Mononuclear cell (primary cell): ENCODE measurements around the gene IQCE. TPM values are rescaled to one million over a fixed set of nuclear protein-coding genes. Genes with fewer than 3 reads are reported as not detected.

Experiments used
- H3K27me3 ChIP-seq: 2 replicates; pipeline ENCODE4 v1.6.0; 2011; ENCODE audit warnings: low read length, control low read depth; ENCODE audit not compliant: insufficient read depth
- H3K4me1 ChIP-seq: 2 replicates; pipeline ENCODE4 v1.5.1; 2011; ENCODE audit warnings: mild to moderate bottlenecking, low read length, control low read depth; ENCODE audit not compliant: insufficient read depth
- H3K4me3 ChIP-seq: 2 replicates; pipeline ENCODE4 v1.5.1; 2011; ENCODE audit warnings: mild to moderate bottlenecking, low read length, moderate library complexity
- H3K9me3 ChIP-seq: 2 replicates; pipeline ENCODE4 v1.5.1; 2011; ENCODE audit warnings: low read depth, mild to moderate bottlenecking, control low read depth, low read length
- total RNA-seq: library from RNA; depleted of rRNA; stranded (reverse); fragments of >200 nt; gene quantifications from one replicate; pipeline ENCODE4 v1.2.3, GENCODE V29; 2012

IQCE gene
- total RNA-seq, 1 donor = 2.7 TPM

DNA sequence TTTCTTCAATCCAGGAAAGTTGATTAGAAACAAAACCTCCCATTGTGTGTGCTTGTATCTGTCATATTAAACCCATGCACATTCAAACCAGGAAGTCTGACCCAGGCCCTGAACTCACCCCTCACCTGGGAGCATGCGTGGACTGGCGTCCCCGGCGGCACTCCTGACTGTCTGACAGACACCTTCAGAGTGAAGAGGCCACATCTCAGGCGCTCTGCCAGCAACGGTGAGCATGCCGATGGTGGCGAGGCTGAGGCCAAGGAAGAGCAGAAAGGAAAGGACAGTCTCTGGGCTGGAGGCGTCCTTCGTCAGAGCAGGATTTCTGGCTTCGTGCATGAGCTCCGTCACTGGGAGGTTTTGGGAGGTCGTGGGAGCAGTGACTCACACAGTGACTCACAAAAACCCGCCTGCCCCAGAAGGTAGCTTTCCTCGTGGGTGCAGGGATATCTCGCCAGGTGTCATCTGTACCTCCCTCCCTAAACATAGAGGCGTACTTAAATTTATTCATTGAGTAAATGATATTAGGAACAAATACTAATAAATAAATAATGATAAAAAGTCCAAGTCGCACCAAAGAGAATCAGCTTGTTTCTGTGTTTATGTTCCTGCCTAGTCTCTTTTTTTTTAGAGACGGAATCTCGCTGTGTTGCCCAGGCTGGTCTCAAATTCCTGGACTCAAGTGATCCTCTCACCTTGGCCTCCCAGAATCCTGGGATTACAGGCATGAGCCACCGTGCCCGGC is 13.5 kb downstream of the IQCE start:
- Histone ChIP-seq H3K9me3 (no peaks in the 10 kb centered on the region), H3K4me3 (no peak overlapping the region), H3K27me3 (no peaks in the 10 kb centered on the region), H3K4me1 (peaks cover 12% of the 10 kb centered on the region)

DNA sequence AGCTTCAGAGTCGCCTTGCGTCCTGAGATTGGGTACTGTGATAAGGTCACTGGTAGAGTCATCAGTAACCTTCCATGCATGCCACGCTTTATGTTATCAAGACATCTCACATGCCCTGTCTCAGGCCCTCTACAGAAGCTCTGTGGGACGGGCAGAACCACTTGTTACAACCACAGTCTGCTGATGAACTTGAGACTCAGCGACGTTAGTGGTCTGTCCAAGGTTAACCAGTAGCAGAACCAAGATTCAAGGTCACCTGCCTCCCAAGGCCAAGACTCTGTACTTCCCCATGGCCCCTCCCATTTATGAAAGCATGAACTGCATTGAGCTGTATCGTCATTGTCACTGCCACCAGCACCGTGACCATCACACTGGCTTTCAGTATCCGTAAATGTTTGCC is 15.0 kb downstream of the IQCE start:
- H3K4me3 ChIP-seq = no peak overlapping the region
- no peaks in the 10 kb centered on the region for H3K9me3 ChIP-seq
- H3K4me1 ChIP-seq = no peaks in the 10 kb centered on the region
- H3K27me3 ChIP-seq = no peaks in the 10 kb centered on the region

DNA sequence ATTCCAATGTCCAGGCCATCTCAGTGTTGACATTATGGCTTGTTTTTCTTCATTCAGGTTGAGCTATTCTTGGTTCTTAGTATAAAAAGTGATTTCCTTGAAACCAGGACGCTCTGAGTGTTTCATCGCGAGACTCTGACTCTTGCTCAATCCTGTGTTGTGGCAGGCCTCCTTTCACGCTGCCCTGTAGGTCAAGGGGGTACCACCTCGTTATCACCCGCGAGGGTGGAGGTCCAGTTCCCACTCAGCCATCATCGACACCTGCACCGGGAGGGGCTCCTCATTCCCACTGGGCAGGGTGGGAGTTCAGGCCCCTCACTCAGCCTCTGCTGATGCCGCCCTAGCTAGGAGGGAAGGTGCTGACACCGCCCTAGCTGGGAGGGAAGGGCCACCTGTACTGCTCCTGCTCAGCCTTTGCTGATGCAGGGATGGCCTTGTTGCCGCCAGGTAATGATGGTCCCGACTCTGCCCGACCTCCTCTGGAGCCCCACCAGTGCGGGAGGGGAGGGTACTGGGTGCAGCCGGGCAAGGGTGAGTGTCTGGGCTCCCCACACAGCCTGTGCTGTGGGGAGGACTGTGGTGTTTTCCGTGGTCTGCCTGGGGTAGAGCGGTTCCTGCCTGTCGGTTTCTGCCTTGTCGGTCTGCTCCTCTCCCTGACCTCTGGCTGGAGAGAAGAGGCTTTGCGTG is 16.4 kb downstream of the IQCE start:
- Histone ChIP-seq H3K4me3 (no peak overlapping the region), H3K9me3 (no peaks in the 10 kb centered on the region), H3K4me1 (no peaks in the 10 kb centered on the region), H3K27me3 (no peaks in the 10 kb centered on the region)

DNA sequence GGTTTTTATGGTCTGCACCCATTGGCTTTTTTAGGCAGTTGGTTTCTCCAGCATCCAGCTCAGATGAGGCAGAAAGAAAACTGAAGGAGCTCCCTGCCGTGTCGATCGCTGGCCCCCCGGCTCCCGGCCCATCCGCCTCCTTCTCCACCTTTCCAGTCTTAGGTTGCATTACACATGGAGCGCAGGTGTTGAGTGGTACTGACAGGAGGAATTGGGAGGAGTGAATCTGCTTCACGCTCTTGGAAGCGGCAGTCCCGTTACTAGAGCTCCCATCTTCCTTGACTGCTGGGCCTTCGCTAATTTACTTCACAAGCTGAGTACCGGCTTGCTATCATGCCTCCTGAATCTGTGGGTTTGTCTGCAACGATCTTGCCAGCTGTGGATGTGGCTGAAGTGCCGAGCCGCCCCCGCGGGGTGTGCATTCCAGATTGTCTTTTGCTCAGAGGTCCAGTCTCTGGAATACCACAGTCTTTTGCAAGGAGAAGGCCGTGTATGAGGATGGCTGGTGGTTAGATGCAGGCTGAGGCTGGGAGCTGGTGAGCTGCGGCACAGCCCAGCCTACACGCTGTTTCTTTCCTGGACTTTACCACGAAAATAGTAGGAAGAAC is 17.1 kb downstream of the IQCE start:
- Histone ChIP-seq H3K27me3 (no peaks in the 10 kb centered on the region), H3K4me3 (no peak overlapping the region), H3K4me1 (no peaks in the 10 kb centered on the region), H3K9me3 (no peaks in the 10 kb centered on the region)

DNA sequence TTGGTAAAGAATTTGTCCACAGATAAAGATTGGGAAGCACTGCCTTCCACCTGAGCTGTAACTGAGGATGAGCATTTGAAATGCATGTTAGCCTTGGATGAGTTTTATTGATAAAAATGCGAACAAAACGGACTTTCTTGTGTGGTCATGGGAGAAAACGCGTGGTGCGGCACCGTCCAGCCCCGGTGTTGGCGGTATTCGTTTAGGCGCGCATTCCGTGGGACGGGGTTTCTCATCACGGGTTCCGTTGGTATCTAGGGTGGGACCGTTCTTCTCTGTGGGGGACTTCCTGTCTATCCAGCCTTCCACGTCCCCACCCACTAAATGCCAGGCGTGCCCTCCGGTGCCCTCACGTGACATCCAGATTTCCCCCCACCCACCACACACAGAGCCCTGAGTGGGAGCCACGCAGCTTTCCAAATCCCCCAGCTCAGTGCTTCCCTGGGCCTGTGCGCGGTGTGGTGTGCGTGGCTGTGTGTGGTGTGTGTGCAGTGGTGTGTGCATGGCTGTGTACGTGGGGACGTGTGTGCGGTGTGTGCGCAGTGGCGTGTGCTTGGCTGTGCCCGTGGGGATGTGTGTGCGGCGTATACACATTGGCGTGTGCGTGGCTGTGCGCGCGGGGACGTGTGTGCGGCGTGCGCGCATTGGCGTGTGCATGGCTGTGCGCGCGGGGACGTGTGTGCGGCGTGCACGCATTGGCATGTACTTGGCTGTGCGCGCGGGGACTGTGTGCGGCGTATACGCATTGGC is 18.1 kb downstream of the IQCE start:
- Histone ChIP-seq H3K4me3 (no peak overlapping the region), H3K27me3 (no peaks in the 10 kb centered on the region), H3K4me1 (no peaks in the 10 kb centered on the region), H3K9me3 (no peaks in the 10 kb centered on the region)

DNA sequence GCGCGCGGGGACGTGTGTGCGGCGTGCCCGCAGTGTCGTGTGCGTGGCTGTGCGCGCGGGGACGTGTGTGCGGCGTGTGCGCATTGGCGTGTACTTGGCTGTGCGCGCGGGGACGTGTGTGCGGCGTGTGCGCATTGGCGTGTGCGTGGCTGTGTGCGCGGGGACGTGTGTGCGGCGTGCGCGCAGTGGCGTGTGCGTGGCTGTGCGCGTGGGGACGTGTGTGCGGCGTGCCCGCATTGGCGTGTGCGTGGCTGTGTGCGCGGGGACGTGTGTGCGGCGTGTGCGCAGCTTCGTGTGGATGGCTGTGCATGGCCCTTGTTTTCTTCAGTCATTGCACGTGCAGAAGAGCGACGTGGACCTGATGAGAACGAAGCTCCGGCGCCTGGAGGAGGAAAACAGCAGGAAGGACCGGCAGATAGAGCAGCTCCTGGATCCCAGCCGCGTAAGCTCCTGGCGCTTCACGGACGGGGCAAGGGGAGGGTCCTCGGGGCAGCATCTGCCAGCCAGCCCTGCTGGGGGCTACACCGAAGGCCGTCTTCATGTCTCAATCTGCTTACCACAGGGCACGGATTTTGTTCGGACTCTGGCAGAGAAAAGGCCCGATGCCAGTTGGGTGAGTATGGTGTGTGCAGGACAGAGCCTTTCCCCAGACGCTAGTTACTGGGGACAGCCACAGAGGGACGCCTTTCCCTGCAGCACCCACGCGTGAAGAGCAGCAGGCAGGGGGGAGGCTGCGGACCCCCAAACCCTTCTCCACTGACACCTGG is 19.3 kb downstream of the IQCE start:
- no peak overlapping the region for H3K4me3 ChIP-seq
- no peaks in the 10 kb centered on the region for H3K4me1 ChIP-seq
- no peaks in the 10 kb centered on the region for H3K9me3 ChIP-seq
- no peaks in the 10 kb centered on the region for H3K27me3 ChIP-seq

GRCh38 chr7:2580636-2581035 is 21.9 kb downstream of the IQCE start:
- H3K4me3 ChIP-seq = no peak overlapping the region

DNA sequence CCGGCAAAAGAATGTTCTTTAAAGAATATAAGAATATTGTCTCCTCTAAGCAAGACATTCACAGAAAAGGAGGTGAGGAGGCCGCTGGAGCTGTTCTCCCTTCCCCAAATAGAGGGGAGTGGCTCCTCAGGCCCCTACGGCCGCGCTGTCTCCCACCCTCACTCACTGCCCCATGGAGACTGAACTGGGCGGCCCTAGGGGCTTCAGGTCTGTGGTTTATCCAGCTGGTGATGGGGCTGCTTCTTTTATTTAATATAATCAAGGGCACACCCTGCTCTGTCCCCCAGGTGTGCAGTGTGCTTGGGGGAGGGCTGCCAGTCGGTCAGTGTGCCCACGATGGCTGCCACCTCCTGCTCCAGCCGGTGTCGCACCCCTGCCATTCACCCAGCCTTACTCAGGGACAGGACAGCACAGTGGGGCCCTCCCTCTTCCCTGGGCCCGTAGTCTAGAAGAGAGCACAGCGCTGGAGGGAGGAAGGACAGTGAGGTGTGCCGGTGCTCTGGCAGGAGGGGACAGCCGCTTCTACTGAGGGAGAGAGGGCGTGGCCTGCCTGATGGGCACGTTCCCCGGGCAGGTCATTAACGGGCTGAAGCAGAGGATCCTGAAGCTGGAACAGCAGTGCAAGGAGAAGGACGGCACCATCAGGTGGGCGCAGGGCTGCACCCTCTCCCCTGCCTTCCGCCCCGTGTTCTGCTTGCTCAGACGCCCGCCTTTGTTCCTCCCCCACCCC is 23.4 kb downstream of the IQCE start:
- H3K4me3 ChIP-seq = no peak overlapping the region
- no peaks in the 10 kb centered on the region for H3K4me1 ChIP-seq
- no peaks in the 10 kb centered on the region for H3K9me3 ChIP-seq
- H3K27me3 ChIP-seq = no peaks in the 10 kb centered on the region

More at GRCh38 chr7:2580636-2581035, 21.9 kb downstream of the IQCE start:
- no peaks in the 10 kb centered on the region for H3K4me1 ChIP-seq
- no peaks in the 10 kb centered on the region for H3K9me3 ChIP-seq
- no peaks in the 10 kb centered on the region for H3K27me3 ChIP-seq

- H3K4me1 ChIP-seq = no peaks in the 10 kb centered on the region
- H3K27me3 ChIP-seq = no peaks in the 10 kb centered on the region
- H3K9me3 ChIP-seq = no peaks in the 10 kb centered on the region
- H3K4me3 ChIP-seq = no peak overlapping the region
Observed at GRCh38 chr7:2583798-2584580, 25.2 kb downstream of the IQCE start.

DNA sequence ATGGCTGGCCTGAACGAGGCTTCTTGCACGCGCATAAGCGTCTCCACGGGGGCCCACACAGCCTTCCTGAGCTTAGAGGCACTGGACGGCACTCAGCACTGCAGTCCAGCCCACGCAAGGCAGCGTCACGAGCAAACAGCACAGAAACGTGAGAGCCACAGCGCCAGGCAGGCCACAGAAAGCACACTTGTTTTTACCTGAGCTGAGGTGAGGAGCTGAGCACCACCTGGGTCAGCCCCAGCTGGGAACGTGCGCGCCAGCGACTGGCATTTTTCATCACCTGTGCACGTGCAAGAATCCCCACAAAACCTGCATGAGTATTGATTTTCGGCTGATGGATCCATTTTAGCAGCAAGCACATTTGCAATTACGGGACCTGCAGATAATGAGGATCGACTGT is 26.7 kb downstream of the IQCE start:
- H3K27me3 ChIP-seq = no peaks in the 10 kb centered on the region
- H3K4me1 ChIP-seq = no peaks in the 10 kb centered on the region
- H3K4me3 ChIP-seq = no peak overlapping the region
- no peaks in the 10 kb centered on the region for H3K9me3 ChIP-seq

DNA sequence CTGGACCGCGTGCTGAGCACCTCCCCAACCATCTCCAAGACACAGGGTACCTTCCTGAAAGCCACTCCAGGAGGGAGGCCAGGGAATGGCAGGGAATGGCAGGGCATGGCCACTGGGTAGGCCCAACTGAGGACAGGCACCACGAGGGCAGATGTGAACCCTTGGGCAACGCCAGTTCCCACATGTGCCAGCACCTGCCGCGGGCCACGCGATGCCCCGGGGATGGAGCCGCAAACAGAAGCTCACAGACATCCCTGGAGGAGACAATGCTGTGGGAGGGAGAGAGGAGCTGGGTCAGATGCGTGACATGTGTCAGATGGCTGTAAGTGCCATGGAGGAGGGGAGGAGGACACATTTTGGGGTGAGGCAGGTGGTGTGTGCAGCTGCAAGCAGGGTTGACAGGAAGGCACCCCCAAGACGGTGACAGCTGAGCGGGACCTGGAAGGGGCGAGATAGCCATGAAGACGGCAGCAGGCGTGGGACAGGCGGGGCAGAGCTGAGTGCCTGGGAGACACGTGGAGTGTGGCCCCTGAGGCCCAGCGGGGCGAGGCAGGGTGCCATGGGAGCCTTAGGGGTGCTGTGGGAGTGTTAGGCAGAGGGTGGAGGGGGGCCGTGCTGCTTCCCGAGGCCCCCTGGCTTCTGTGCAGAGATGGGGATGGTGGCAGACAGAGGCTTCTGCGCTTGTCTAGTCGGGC is 27.7 kb downstream of the IQCE start:
- Histone ChIP-seq H3K9me3 (no peaks in the 10 kb centered on the region), H3K4me3 (no peak overlapping the region), H3K27me3 (no peaks in the 10 kb centered on the region), H3K4me1 (no peaks in the 10 kb centered on the region)

GRCh38 chr7:2587134-2587533 is 28.4 kb downstream of the IQCE start:
- no peaks in the 10 kb centered on the region for H3K27me3 ChIP-seq
- no peaks in the 10 kb centered on the region for H3K4me1 ChIP-seq
- no peaks in the 10 kb centered on the region for H3K9me3 ChIP-seq
- no peak overlapping the region for H3K4me3 ChIP-seq

DNA sequence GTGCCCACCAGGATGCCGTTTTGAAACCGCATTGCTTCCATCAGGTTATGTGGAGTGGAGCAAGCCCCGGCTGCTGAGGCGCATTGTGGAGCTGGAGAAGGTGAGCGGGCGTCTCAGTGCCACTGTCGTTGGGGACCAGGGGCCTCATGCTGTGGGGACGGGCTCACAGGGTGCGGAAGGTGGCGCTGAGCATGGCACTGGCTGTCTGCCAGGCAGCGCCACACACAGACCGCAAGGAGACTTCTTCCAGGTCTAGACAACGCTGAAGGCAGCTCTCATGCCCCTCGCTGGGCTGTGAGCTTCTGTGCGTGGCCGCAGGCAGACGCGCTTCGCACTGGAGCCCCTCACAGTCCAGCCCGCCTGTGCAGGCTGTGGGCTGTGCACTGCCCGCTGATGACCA is 29.0 kb downstream of the IQCE start:
- Histone ChIP-seq H3K9me3 (no peaks in the 10 kb centered on the region), H3K4me1 (no peaks in the 10 kb centered on the region), H3K27me3 (no peaks in the 10 kb centered on the region), H3K4me3 (no peak overlapping the region)
